ENCODE results near the gene PLCD3.
"Not testable (repeated sequence)": the region's sequence is repeated elsewhere in the genome, so short reads cannot be mapped to it uniquely, and the experiment has no call there.

PLCD3 gene

DNA sequence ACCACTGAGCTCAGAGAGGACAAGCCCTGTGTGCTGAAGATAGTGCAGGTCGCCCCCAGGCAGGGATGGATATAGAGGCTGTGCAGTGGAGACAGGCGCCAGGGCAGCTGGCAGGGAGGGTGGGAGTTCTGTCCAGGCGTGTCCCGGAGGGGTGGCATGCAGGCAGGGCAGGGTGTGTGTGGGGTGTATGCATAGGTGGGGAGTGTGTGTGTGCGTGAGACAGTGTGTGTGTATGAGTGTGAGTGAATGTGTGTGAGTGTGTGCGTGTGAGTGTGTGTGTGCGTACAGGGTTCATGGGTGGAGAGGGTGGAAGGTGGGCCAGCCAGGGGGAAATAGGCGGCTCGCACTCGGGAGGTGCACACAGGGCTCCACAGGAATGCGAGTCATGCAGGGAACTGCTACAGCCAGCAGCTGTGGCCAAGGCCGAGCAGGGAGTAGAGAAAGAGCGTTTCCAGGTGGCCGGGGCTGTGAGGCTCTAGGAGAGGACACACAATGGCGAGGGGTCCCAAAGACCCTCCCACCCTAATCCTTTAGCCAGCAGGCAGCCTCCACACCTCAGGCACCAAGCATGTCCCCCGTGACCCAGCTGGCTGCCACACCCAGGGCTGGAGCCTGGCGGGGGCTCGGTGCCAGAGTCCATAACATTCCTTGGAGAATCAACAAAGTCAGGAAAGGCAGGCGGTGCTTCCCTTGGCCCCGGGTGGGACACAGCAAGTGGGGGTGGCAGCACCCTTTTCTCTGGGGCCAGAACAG, 4.6 kb downstream of the PLCD3 start:
- Histone ChIP-seq H2BK5ac (ENCODE audit: low read depth, low read length, poor library complexity) (peak overlapping the region; percentile 28), H3K14ac (ENCODE audit: low read length) (peak overlapping the region; percentile 59), H3K4me1 (ENCODE audit: control insufficient read depth in 1 of 2, insufficient read depth in 2 of 2, low read length in 2 of 2) (peaks cover 46 to 51% of the 10 kb centered on the region in 2 experiments), H3K27me3 (ENCODE audit: insufficient read depth, low read length) (no peaks in the 10 kb centered on the region), H3K4me3 (ENCODE audit: low read depth, low read length) (no peak overlapping the region), H4K8ac (ENCODE audit: low read depth, low read length) (no peak overlapping the region), H3K9me3 (ENCODE audit: insufficient read depth, low read depth, low read length) (no peaks in the 10 kb centered on the region), H3K79me1 (ENCODE audit: low read length) (peaks cover 27% of the 10 kb centered on the region), H3K18ac (ENCODE audit: low read length) (peak overlapping the region; percentile 15), H2BK120ac (ENCODE audit: insufficient read depth, low read length, poor library complexity) (peak overlapping the region; percentile 33), H3K36me3 (ENCODE audit: control insufficient read depth in 1 of 2, insufficient read depth in 2 of 2, low read length in 2 of 2) (no peaks in the 10 kb centered on the region), H4K12ac (ENCODE audit: low read depth, low read length) (no peak overlapping the region), H2AFZ (ENCODE audit: insufficient read depth, low read length, poor library complexity) (no peak overlapping the region), H3K79me2 (ENCODE audit: control insufficient read depth, insufficient read depth, low read length, poor library complexity) (peaks cover 4% of the 10 kb centered on the region), H3K9ac (ENCODE audit: low read length) (no peak overlapping the region), H3K27ac (ENCODE audit: low read depth, low read length) (peak overlapping the region; percentile 29), H4K91ac (ENCODE audit: low read depth, low read length) (peak overlapping the region; percentile 56), H2BK12ac (ENCODE audit: low read length) (peak overlapping the region; percentile 20), H3K4me2 (ENCODE audit: low read length) (no peak overlapping the region), H3K4ac (ENCODE audit: low read depth, low read length) (no peak overlapping the region), H3K23ac (ENCODE audit: low read length) (no peak overlapping the region), H2AK5ac (ENCODE audit: low read length) (peak overlapping the region; percentile 40)
- DNase-seq: peak; percentile 33 to 58
- WGBS (ENCODE audit: extremely low coverage, insufficient coverage, insufficient read length): no CpG with 5 or more reads among the region's 20 CpGs

DNA sequence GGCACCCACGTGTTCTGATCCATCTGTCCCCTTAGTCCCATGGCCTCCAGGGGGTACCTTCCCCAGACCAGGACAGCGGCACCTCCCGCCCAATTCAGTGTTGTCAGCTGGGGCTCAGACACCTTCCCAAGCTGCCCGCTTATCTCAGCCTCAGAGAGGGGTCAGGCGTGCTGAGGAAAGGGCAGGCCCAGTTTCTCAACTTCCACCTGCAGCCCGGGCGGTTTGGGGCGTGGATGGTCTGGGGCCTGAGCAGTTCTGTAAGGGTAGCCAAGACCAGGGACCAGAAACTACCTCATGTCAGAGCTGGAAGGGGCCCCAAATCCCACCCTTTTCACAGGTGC, 5.1 kb downstream of the PLCD3 start:
- Histone ChIP-seq H2AK5ac (ENCODE audit: low read length) (no peak overlapping the region), H4K8ac (ENCODE audit: low read depth, low read length) (no peak overlapping the region), H3K9me3 (ENCODE audit: insufficient read depth, low read depth, low read length) (no peaks in the 10 kb centered on the region), H3K23ac (ENCODE audit: low read length) (no peak overlapping the region), H4K91ac (ENCODE audit: low read depth, low read length) (peak overlapping the region; percentile 56), H4K12ac (ENCODE audit: low read depth, low read length) (no peak overlapping the region), H2BK5ac (ENCODE audit: low read depth, low read length, poor library complexity) (no peak overlapping the region), H3K4ac (ENCODE audit: low read depth, low read length) (no peak overlapping the region), H2AFZ (ENCODE audit: insufficient read depth, low read length, poor library complexity) (no peak overlapping the region), H3K18ac (ENCODE audit: low read length) (no peak overlapping the region), H2BK12ac (ENCODE audit: low read length) (no peak overlapping the region), H3K9ac (ENCODE audit: low read length) (no peak overlapping the region), H3K4me3 (ENCODE audit: low read depth, low read length) (no peak overlapping the region), H3K4me2 (ENCODE audit: low read length) (no peak overlapping the region), H3K4me1 (ENCODE audit: control insufficient read depth in 1 of 2, insufficient read depth in 2 of 2, low read length in 2 of 2) (peaks cover 46 to 51% of the 10 kb centered on the region in 2 experiments), H3K36me3 (ENCODE audit: control insufficient read depth in 1 of 2, insufficient read depth in 2 of 2, low read length in 2 of 2) (no peaks in the 10 kb centered on the region), H3K27ac (ENCODE audit: low read depth, low read length) (no peak overlapping the region), H3K14ac (ENCODE audit: low read length) (peak overlapping the region; percentile 15), H3K27me3 (ENCODE audit: insufficient read depth, low read length) (no peaks in the 10 kb centered on the region), H3K79me2 (ENCODE audit: control insufficient read depth, insufficient read depth, low read length, poor library complexity) (peaks cover 3% of the 10 kb centered on the region), H2BK120ac (ENCODE audit: insufficient read depth, low read length, poor library complexity) (peak overlapping the region; percentile 4), H3K79me1 (ENCODE audit: low read length) (peaks cover 25% of the 10 kb centered on the region)
- no peak for DNase-seq
- WGBS (ENCODE audit: extremely low coverage, insufficient coverage, insufficient read length): no CpG with 5 or more reads among the region's 8 CpGs

DNA sequence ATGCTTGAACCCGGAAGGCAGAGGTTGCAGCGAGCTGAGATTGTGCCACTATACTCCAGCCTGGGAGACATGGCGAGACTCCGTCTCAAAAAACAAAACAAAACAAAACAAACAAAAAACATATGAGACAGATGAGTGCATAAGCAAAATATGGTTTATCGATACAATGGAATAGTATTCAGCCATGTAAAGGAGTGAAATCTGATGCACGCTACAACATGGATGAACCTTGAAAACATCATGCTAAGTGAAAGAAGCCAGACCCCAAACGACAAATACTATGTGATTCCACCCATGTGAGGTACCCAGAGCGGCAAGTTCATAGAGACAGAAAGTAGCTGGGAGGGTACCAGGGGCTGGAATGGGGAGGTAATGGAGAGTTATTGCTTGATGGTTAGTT, 6.8 kb downstream of the PLCD3 start:
- H4K91ac ChIP-seq (ENCODE audit: low read depth, low read length): no peak overlapping the region
- H3K27ac ChIP-seq (ENCODE audit: low read depth, low read length): no peak overlapping the region
- no peak overlapping the region for H3K9ac ChIP-seq (ENCODE audit: low read length)
- no peak for DNase-seq
- no peak overlapping the region for H3K14ac ChIP-seq (ENCODE audit: low read length)
- no peak overlapping the region for H2BK5ac ChIP-seq (ENCODE audit: low read depth, low read length, poor library complexity)
- H3K4ac ChIP-seq (ENCODE audit: low read depth, low read length): no peak overlapping the region
- no peak overlapping the region for H3K23ac ChIP-seq (ENCODE audit: low read length)
- peaks cover 15% of the 10 kb centered on the region for H3K79me1 ChIP-seq (ENCODE audit: low read length)
- WGBS (ENCODE audit: extremely low coverage, insufficient coverage, insufficient read length): no CpG with 5 or more reads among the region's 8 CpGs
- no peak overlapping the region for H3K18ac ChIP-seq (ENCODE audit: low read length)
- H3K79me2 ChIP-seq (ENCODE audit: control insufficient read depth, insufficient read depth, low read length, poor library complexity): no peaks in the 10 kb centered on the region
- no peaks in the 10 kb centered on the region for H3K36me3 ChIP-seq (ENCODE audit: control insufficient read depth in 1 of 2, insufficient read depth in 2 of 2, low read length in 2 of 2)
- no peaks in the 10 kb centered on the region for H3K9me3 ChIP-seq (ENCODE audit: insufficient read depth, low read depth, low read length)
- no peak overlapping the region for H2AK5ac ChIP-seq (ENCODE audit: low read length)
- no peak overlapping the region for H4K12ac ChIP-seq (ENCODE audit: low read depth, low read length)
- no peak overlapping the region for H3K4me3 ChIP-seq (ENCODE audit: low read depth, low read length)
- peaks cover 39 to 41% of the 10 kb centered on the region in 2 experiments for H3K4me1 ChIP-seq (ENCODE audit: control insufficient read depth in 1 of 2, insufficient read depth in 2 of 2, low read length in 2 of 2)
- H2AFZ ChIP-seq (ENCODE audit: insufficient read depth, low read length, poor library complexity): no peak overlapping the region
- no peak overlapping the region for H4K8ac ChIP-seq (ENCODE audit: low read depth, low read length)
- no peak overlapping the region for H2BK12ac ChIP-seq (ENCODE audit: low read length)
- no peak overlapping the region for H2BK120ac ChIP-seq (ENCODE audit: insufficient read depth, low read length, poor library complexity)
- H3K27me3 ChIP-seq (ENCODE audit: insufficient read depth, low read length): no peaks in the 10 kb centered on the region
- no peak overlapping the region for H3K4me2 ChIP-seq (ENCODE audit: low read length)

DNA sequence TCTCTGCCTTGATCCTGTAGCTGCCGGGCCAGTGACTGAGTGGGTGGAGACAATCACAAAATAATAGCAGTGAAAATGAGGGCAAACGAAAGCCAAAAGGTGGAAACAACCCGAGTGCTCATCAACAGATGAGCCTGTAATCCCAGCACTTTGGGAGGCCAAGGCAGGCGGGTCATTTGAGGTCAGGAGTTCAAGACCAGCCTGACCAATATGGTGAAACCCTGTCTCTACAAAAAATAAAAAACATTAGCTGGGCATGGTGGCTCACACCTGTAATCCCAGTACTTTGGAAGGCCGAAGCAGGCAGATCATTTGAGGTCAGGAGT, 7.6 kb downstream of the PLCD3 start:
- H3K79me2 ChIP-seq (ENCODE audit: control insufficient read depth, insufficient read depth, low read length, poor library complexity); H3K27me3 ChIP-seq (ENCODE audit: insufficient read depth, low read length); H2BK5ac ChIP-seq (ENCODE audit: low read depth, low read length, poor library complexity); H4K8ac ChIP-seq (ENCODE audit: low read depth, low read length); H2BK120ac ChIP-seq (ENCODE audit: insufficient read depth, low read length, poor library complexity); H3K4me3 ChIP-seq (ENCODE audit: low read depth, low read length); H3K9ac ChIP-seq (ENCODE audit: low read length); H3K23ac ChIP-seq (ENCODE audit: low read length); H4K91ac ChIP-seq (ENCODE audit: low read depth, low read length); H3K36me3 ChIP-seq (ENCODE audit: control insufficient read depth in 1 of 2, insufficient read depth in 2 of 2, low read length in 2 of 2); H2AFZ ChIP-seq (ENCODE audit: insufficient read depth, low read length, poor library complexity); H3K27ac ChIP-seq (ENCODE audit: low read depth, low read length); H4K12ac ChIP-seq (ENCODE audit: low read depth, low read length); H3K9me3 ChIP-seq (ENCODE audit: insufficient read depth, low read depth, low read length); H2AK5ac ChIP-seq (ENCODE audit: low read length); H3K18ac ChIP-seq (ENCODE audit: low read length); DNase-seq; H3K4ac ChIP-seq (ENCODE audit: low read depth, low read length); H3K14ac ChIP-seq (ENCODE audit: low read length); H3K4me2 ChIP-seq (ENCODE audit: low read length); H2BK12ac ChIP-seq (ENCODE audit: low read length): not testable (repeated sequence)
- Histone ChIP-seq H3K79me1 (ENCODE audit: low read length) (peaks cover 15% of the 10 kb centered on the region), H3K4me1 (ENCODE audit: control insufficient read depth in 1 of 2, insufficient read depth in 2 of 2, low read length in 2 of 2) (peaks cover 32 to 33% of the 10 kb centered on the region in 2 experiments)
- WGBS (ENCODE audit: extremely low coverage, insufficient coverage, insufficient read length): no CpG with 5 or more reads among the region's 5 CpGs

Measured in trophoblast cell (in vitro differentiated cells and primary cell).